ENCODE results near the gene SPINT1. TPM values are rescaled to one million over a fixed set of nuclear protein-coding genes. Genes with fewer than 3 reads are reported as not detected.

The SPINT1 gene
- total and polyA plus RNA-seq, 2 of the 13 experiments (the other 11 are each of a cell fraction or from before 2014, with no cell fraction given), result 0.49 to 2.5 TPM

DNA sequence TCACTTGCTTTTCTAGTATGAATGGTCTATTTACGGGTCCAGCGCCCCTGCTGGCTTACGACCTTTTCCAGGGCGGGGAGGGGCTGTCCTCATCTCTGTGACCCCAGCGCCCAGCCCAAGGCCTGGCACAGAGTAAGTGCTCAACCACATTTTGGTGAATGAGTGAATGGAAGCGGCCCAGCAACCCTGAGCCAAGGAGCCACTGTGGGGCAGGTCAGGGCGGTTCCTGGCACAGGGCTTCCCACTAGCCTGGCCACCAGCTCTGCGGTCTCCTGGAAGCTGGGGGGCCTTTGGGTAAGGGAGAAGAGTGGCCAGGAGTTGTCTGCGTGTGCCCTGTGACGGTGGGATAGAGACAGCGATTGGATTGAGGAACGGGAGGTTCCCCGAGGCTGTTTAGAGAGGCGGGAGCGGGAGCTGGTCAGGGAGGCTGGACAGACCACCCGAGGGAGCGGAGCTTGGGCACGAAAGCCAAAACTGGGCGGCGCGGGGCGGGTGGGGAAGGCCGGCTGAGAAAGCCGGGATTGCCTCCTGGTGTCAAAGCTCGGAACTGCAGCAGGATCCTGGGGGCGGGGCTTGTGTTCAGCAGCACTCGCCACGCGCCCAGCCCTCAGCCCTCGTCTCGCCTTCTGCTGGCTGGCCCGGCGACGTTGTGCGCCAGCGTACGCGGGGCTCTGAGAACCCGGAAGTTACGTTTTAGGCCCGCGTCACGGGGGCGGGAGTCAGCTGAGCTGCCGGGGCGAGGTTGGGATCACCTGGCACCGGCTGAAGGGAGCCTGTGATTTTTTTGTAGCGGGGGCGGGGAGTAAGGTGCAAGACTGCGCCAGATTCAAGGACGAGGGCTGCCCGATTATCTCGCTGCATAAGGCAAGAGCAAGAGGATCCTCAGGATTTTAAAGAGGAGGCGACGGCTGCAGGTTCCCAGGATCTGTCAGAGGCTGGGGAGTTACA, 50.2 kb downstream of the SPINT1 start, which contains the start of gene VPS18 (continued):
- TF ChIP-seq, protein P1, sequence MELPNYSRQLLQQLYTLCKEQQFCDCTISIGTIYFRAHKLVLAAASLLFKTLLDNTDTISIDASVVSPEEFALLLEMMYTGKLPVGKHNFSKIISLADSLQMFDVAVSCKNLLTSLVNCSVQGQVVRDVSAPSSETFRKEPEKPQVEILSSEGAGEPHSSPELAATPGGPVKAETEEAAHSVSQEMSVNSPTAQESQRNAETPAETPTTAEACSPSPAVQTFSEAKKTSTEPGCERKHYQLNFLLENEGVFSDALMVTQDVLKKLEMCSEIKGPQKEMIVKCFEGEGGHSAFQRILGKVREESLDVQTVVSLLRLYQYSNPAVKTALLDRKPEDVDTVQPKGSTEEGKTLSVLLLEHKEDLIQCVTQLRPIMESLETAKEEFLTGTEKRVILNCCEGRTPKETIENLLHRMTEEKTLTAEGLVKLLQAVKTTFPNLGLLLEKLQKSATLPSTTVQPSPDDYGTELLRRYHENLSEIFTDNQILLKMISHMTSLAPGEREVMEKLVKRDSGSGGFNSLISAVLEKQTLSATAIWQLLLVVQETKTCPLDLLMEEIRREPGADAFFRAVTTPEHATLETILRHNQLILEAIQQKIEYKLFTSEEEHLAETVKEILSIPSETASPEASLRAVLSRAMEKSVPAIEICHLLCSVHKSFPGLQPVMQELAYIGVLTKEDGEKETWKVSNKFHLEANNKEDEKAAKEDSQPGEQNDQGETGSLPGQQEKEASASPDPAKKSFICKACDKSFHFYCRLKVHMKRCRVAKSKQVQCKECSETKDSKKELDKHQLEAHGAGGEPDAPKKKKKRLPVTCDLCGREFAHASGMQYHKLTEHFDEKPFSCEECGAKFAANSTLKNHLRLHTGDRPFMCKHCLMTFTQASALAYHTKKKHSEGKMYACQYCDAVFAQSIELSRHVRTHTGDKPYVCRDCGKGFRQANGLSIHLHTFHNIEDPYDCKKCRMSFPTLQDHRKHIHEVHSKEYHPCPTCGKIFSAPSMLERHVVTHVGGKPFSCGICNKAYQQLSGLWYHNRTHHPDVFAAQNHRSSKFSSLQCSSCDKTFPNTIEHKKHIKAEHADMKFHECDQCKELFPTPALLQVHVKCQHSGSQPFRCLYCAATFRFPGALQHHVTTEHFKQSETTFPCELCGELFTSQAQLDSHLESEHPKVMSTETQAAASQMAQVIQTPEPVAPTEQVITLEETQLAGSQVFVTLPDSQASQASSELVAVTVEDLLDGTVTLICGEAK (IDR thresholded peaks at IDR 0.05), result no peak
- TF ChIP-seq, protein P1 (CRISPR knock-in tag; IDR thresholded peaks at IDR 0.05), result 0 out of 2 replicates have a peak, but pooled peaks have one; percentile 35
- TF ChIP-seq, protein P2, sequence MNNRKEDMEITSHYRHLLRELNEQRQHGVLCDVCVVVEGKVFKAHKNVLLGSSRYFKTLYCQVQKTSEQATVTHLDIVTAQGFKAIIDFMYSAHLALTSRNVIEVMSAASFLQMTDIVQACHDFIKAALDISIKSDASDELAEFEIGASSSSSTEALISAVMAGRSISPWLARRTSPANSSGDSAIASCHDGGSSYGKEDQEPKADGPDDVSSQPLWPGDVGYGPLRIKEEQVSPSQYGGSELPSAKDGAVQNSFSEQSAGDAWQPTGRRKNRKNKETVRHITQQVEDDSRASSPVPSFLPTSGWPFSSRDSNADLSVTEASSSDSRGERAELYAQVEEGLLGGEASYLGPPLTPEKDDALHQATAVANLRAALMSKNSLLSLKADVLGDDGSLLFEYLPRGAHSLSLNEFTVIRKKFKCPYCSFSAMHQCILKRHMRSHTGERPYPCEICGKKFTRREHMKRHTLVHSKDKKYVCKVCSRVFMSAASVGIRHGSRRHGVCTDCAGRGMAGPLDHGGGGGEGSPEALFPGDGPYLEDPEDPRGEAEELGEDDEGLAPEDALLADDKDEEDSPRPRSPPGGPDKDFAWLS (CRISPR knock-in tag; IDR thresholded peaks at IDR 0.05; ENCODE audit: borderline replicate concordance), result no peak; the same call in 1 of the 2 replicates
- TF ChIP-seq, protein P3, sequence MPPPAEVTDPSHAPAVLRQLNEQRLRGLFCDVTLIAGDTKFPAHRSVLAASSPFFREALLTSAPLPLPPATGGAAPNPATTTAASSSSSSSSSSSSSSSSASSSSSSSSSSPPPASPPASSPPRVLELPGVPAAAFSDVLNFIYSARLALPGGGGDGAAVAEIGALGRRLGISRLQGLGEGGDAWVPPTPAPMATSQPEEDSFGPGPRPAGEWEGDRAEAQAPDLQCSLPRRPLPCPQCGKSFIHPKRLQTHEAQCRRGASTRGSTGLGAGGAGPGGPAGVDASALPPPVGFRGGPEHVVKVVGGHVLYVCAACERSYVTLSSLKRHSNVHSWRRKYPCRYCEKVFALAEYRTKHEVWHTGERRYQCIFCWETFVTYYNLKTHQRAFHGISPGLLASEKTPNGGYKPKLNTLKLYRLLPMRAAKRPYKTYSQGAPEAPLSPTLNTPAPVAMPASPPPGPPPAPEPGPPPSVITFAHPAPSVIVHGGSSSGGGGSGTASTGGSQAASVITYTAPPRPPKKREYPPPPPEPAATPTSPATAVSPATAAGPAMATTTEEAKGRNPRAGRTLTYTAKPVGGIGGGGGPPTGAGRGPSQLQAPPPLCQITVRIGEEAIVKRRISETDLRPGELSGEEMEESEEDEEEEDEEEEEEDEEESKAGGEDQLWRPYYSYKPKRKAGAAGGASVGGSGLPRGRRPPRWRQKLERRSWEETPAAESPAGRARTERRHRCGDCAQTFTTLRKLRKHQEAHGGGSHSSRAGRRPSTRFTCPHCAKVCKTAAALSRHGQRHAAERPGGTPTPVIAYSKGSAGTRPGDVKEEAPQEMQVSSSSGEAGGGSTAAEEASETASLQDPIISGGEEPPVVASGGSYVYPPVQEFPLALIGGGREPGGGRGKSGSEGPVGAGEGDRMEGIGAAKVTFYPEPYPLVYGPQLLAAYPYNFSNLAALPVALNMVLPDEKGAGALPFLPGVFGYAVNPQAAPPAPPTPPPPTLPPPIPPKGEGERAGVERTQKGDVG (CRISPR knock-in tag; IDR thresholded peaks at IDR 0.05; ENCODE audit: borderline replicate concordance), result peak; percentile 25; the same call in 1 of the 2 replicates
- no peak for TF ChIP-seq PRMT3 (CRISPR knock-in tag; IDR thresholded peaks at IDR 0.05; ENCODE audit: borderline replicate concordance, low read depth)
- TF ChIP-seq KDM6A (CRISPR knock-in tag; IDR thresholded peaks at IDR 0.05; ENCODE audit: low read depth), result no peak
- TF ChIP-seq, protein P4, sequence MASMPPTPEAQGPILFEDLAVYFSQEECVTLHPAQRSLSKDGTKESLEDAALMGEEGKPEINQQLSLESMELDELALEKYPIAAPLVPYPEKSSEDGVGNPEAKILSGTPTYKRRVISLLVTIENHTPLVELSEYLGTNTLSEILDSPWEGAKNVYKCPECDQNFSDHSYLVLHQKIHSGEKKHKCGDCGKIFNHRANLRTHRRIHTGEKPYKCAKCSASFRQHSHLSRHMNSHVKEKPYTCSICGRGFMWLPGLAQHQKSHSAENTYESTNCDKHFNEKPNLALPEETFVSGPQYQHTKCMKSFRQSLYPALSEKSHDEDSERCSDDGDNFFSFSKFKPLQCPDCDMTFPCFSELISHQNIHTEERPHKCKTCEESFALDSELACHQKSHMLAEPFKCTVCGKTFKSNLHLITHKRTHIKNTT (CRISPR knock-in tag; IDR thresholded peaks at IDR 0.05), result no peak
- no peak for TF ChIP-seq ZNF776 (CRISPR knock-in tag; IDR thresholded peaks at IDR 0.05)
- TF ChIP-seq SYNCRIP (IDR thresholded peaks at IDR 0.05; ENCODE audit: insufficient read depth, low read depth, low read length), result no peak
- 0 out of 2 replicates have a peak, but pooled peaks have one; percentile 62 for TF ChIP-seq ZNF12 (CRISPR knock-in tag; IDR thresholded peaks at IDR 0.05)
- TF ChIP-seq ZNF615 (CRISPR knock-in tag; IDR thresholded peaks at IDR 0.05; ENCODE audit: borderline replicate concordance), result no peak
- no peak for TF ChIP-seq DPF2 (CRISPR knock-in tag; IDR thresholded peaks at IDR 0.05; ENCODE audit: borderline replicate concordance, low read depth)
